ENCODE data around the gene PAM16.

Gene PAM16

GRCh38 chr16:4383591-4384444, 32.7 kb upstream of the PAM16 start:
- no peak for DNase-seq

GRCh38 chr16:4382795-4383357, 31.8 kb upstream of the PAM16 start:
- no peak for DNase-seq

- no peak for DNase-seq
Observed at GRCh38 chr16:4381935-4382794, 31.0 kb upstream of the PAM16 start.

- no peak for DNase-seq
Observed at GRCh38 chr16:4381072-4381934, 30.2 kb upstream of the PAM16 start.

GRCh38 chr16:4380119-4381063, 29.3 kb upstream of the PAM16 start:
- no peak for DNase-seq

GRCh38 chr16:4378999-4379690, 28.0 kb upstream of the PAM16 start:
- no peak for DNase-seq

- DNase-seq = no peak
Observed at GRCh38 chr16:4378161-4378666, 27.1 kb upstream of the PAM16 start.

GRCh38 chr16:4377573-4378154, 26.5 kb upstream of the PAM16 start:
- DNase-seq = no peak

GRCh38 chr16:4376893-4377572, 25.9 kb upstream of the PAM16 start:
- DNase-seq = no peak

- no peak for DNase-seq
Observed at GRCh38 chr16:4376126-4376892, 25.2 kb upstream of the PAM16 start.

- no peak for DNase-seq
Observed at GRCh38 chr16:4375717-4376116, 24.6 kb upstream of the PAM16 start.

GRCh38 chr16:4373909-4374742, 23.0 kb upstream of the PAM16 start:
- no peak for DNase-seq

- DNase-seq = no peak
Observed at GRCh38 chr16:4373356-4373908, 22.3 kb upstream of the PAM16 start.

- DNase-seq = no peak
Observed at GRCh38 chr16:4372578-4373355, 21.6 kb upstream of the PAM16 start.

GRCh38 chr16:4372001-4372577, 21.0 kb upstream of the PAM16 start:
- no peak for DNase-seq

GRCh38 chr16:4371357-4372000, 20.4 kb upstream of the PAM16 start, which contains the start of gene VASN:
TSS of gene VASN (plus strand) at chr16:4371848. CDS start at chr16:4380878, 9,030 bp downstream.
- DNase-seq = no peak
